ENCODE results near the gene CERS5.

- no peak for TF ChIP-seq CTCF (IDR thresholded peaks at IDR 0.05)
- no peak for TF ChIP-seq POLR2A (IDR thresholded peaks at IDR 0.05)
These were observed 46.8 kb upstream of the CERS5 start for GRCh38 chr12:50214018-50214417.
